Measurements from ENCODE around the gene SMYD3.

The SMYD3 gene

GRCh38 chr1:245827301-245827700 is 679.8 kb downstream of the SMYD3 start:
- DNase-seq = no peak
- Histone ChIP-seq H2AK5ac (ENCODE audit: low read length, severe bottlenecking) (no peak overlapping the region), H3K9ac (ENCODE audit: low read length) (no peak overlapping the region), H3K36me3 (ENCODE audit: control insufficient read depth in 1 of 2, insufficient read depth in 2 of 2, low read depth in 1 of 2, low read length in 2 of 2) (peaks cover 0 to 4% of the 10 kb centered on the region in 2 experiments), H3K79me1 (replicated peaks; ENCODE audit: low read length, poor library complexity, severe bottlenecking) (no peaks in the 10 kb centered on the region), H3K9me3 (ENCODE audit: control insufficient read depth, low read length) (no peaks in the 10 kb centered on the region), H2BK120ac (ENCODE audit: low read depth, low read length) (no peak overlapping the region), H3K23ac (ENCODE audit: low read length in 2 of 2) (no peak overlapping the region), H3K4me3 (ENCODE audit: insufficient read depth in 1 of 2, low read depth in 1 of 2, low read length in 2 of 2) (no peak overlapping the region), H3K18ac (ENCODE audit: low read depth in 1 of 2, low read length in 2 of 2) (no peak overlapping the region), H4K8ac (ENCODE audit: low read length) (no peak overlapping the region), H2BK12ac (ENCODE audit: low read length in 2 of 2) (peak overlapping the region in 1 of 2 experiments; percentile 67), H4K91ac (ENCODE audit: low read length) (no peak overlapping the region), H3K14ac (ENCODE audit: low read length in 2 of 2) (peak overlapping the region in 1 of 2 experiments; percentile 18), H3K27ac (ENCODE audit: low read length, poor library complexity, severe bottlenecking) (no peak overlapping the region), H2BK5ac (ENCODE audit: low read depth, low read length, poor library complexity, severe bottlenecking) (no peak overlapping the region), H3K4me1 (ENCODE audit: control insufficient read depth, insufficient read depth, low read depth, low read length) (peaks cover 5% of the 10 kb centered on the region), H3K4ac (ENCODE audit: low read depth in 1 of 2, low read length in 2 of 2) (no peak overlapping the region), H2AFZ (ENCODE audit: low read depth, low read length) (no peak overlapping the region), H2BK15ac (ENCODE audit: low read depth, poor library complexity, severe bottlenecking) (no peak overlapping the region), H3K4me2 (ENCODE audit: low read length, poor library complexity, severe bottlenecking) (no peak overlapping the region), H3K27me3 (ENCODE audit: control insufficient read depth in 1 of 2, insufficient read depth in 1 of 2, low read length in 2 of 2) (no peaks in the 10 kb centered on the region)
- WGBS = 95% methylated on average over 10 of the region's 10 CpGs

- Histone ChIP-seq H3K14ac (ENCODE audit: low read length in 2 of 2) (no peak overlapping the region), H3K23ac (ENCODE audit: low read length in 2 of 2) (no peak overlapping the region), H3K36me3 (ENCODE audit: control insufficient read depth in 1 of 2, insufficient read depth in 2 of 2, low read depth in 1 of 2, low read length in 2 of 2) (peaks cover 0 to 4% of the 10 kb centered on the region in 2 experiments), H2BK15ac (ENCODE audit: low read depth, poor library complexity, severe bottlenecking) (no peak overlapping the region), H3K27me3 (ENCODE audit: control insufficient read depth in 1 of 2, insufficient read depth in 1 of 2, low read length in 2 of 2) (no peaks in the 10 kb centered on the region), H2AFZ (ENCODE audit: low read depth, low read length) (no peak overlapping the region), H4K8ac (ENCODE audit: low read length) (no peak overlapping the region), H3K4me1 (ENCODE audit: control insufficient read depth, insufficient read depth, low read depth, low read length) (peaks cover 5% of the 10 kb centered on the region), H2BK12ac (ENCODE audit: low read length in 2 of 2) (no peak overlapping the region), H2AK5ac (ENCODE audit: low read length, severe bottlenecking) (peak overlapping the region; percentile 17), H3K4me3 (ENCODE audit: insufficient read depth in 1 of 2, low read depth in 1 of 2, low read length in 2 of 2) (no peak overlapping the region), H3K18ac (ENCODE audit: low read depth in 1 of 2, low read length in 2 of 2) (no peak overlapping the region), H3K27ac (ENCODE audit: low read length, poor library complexity, severe bottlenecking) (no peak overlapping the region), H3K9ac (ENCODE audit: low read length) (no peak overlapping the region), H3K4ac (ENCODE audit: low read depth in 1 of 2, low read length in 2 of 2) (no peak overlapping the region), H3K4me2 (ENCODE audit: low read length, poor library complexity, severe bottlenecking) (no peak overlapping the region), H2BK120ac (ENCODE audit: low read depth, low read length) (peak overlapping the region; percentile 38), H2BK5ac (ENCODE audit: low read depth, low read length, poor library complexity, severe bottlenecking) (no peak overlapping the region), H4K91ac (ENCODE audit: low read length) (no peak overlapping the region), H3K79me1 (replicated peaks; ENCODE audit: low read length, poor library complexity, severe bottlenecking) (no peaks in the 10 kb centered on the region), H3K9me3 (ENCODE audit: control insufficient read depth, low read length) (no peaks in the 10 kb centered on the region)
- DNase-seq = no peak
- WGBS = 88% methylated on average over 13 of the region's 13 CpGs
Measured at GRCh38 chr1:245825128-245825901, 681.8 kb downstream of the SMYD3 start.

- Histone ChIP-seq H3K27me3 (ENCODE audit: control insufficient read depth in 1 of 2, insufficient read depth in 1 of 2, low read length in 2 of 2) (no peaks in the 10 kb centered on the region), H2BK120ac (ENCODE audit: low read depth, low read length) (no peak overlapping the region), H3K9ac (ENCODE audit: low read length) (peak overlapping the region; percentile 83), H3K18ac (ENCODE audit: low read depth in 1 of 2, low read length in 2 of 2) (peak overlapping the region in 1 of 2 experiments; percentile 50), H3K9me3 (ENCODE audit: control insufficient read depth, low read length) (no peaks in the 10 kb centered on the region), H2AFZ (ENCODE audit: low read depth, low read length) (no peak overlapping the region), H4K91ac (ENCODE audit: low read length) (no peak overlapping the region), H3K79me1 (replicated peaks; ENCODE audit: low read length, poor library complexity, severe bottlenecking) (no peaks in the 10 kb centered on the region), H3K4me2 (ENCODE audit: low read length, poor library complexity, severe bottlenecking) (no peak overlapping the region), H3K4me1 (ENCODE audit: control insufficient read depth, insufficient read depth, low read depth, low read length) (peaks cover 5% of the 10 kb centered on the region), H2AK5ac (ENCODE audit: low read length, severe bottlenecking) (peak overlapping the region; percentile 5), H3K4ac (ENCODE audit: low read depth in 1 of 2, low read length in 2 of 2) (no peak overlapping the region), H2BK12ac (ENCODE audit: low read length in 2 of 2) (peak overlapping the region; percentile 31 to 58), H4K8ac (ENCODE audit: low read length) (no peak overlapping the region), H3K14ac (ENCODE audit: low read length in 2 of 2) (no peak overlapping the region), H2BK5ac (ENCODE audit: low read depth, low read length, poor library complexity, severe bottlenecking) (no peak overlapping the region), H2BK15ac (ENCODE audit: low read depth, poor library complexity, severe bottlenecking) (no peak overlapping the region), H3K27ac (ENCODE audit: low read length, poor library complexity, severe bottlenecking) (peak overlapping the region; percentile 63), H3K36me3 (ENCODE audit: control insufficient read depth in 1 of 2, insufficient read depth in 2 of 2, low read depth in 1 of 2, low read length in 2 of 2) (peaks cover 0 to 4% of the 10 kb centered on the region in 2 experiments), H3K4me3 (ENCODE audit: insufficient read depth in 1 of 2, low read depth in 1 of 2, low read length in 2 of 2) (peak overlapping the region in 1 of 2 experiments; percentile 55), H3K23ac (ENCODE audit: low read length in 2 of 2) (no peak overlapping the region)
- no peak for DNase-seq
- 87% methylated on average over 13 of the region's 13 CpGs for WGBS
Measured at GRCh38 chr1:245823408-245824147, 683.5 kb downstream of the SMYD3 start.

GRCh38 chr1:245822996-245823395 is 684.1 kb downstream of the SMYD3 start:
- Histone ChIP-seq H2BK120ac (ENCODE audit: low read depth, low read length) (no peak overlapping the region), H3K23ac (ENCODE audit: low read length in 2 of 2) (no peak overlapping the region), H3K18ac (ENCODE audit: low read depth in 1 of 2, low read length in 2 of 2) (peak overlapping the region in 1 of 2 experiments; percentile 50), H3K4me3 (ENCODE audit: insufficient read depth in 1 of 2, low read depth in 1 of 2, low read length in 2 of 2) (peak overlapping the region in 1 of 2 experiments; percentile 55), H4K8ac (ENCODE audit: low read length) (no peak overlapping the region), H3K9me3 (ENCODE audit: control insufficient read depth, low read length) (no peaks in the 10 kb centered on the region), H3K4ac (ENCODE audit: low read depth in 1 of 2, low read length in 2 of 2) (no peak overlapping the region), H3K9ac (ENCODE audit: low read length) (peak overlapping the region; percentile 83), H3K4me1 (ENCODE audit: control insufficient read depth, insufficient read depth, low read depth, low read length) (peaks cover 5% of the 10 kb centered on the region), H3K14ac (ENCODE audit: low read length in 2 of 2) (no peak overlapping the region), H4K91ac (ENCODE audit: low read length) (no peak overlapping the region), H2BK15ac (ENCODE audit: low read depth, poor library complexity, severe bottlenecking) (no peak overlapping the region), H3K27me3 (ENCODE audit: control insufficient read depth in 1 of 2, insufficient read depth in 1 of 2, low read length in 2 of 2) (no peaks in the 10 kb centered on the region), H3K36me3 (ENCODE audit: control insufficient read depth in 1 of 2, insufficient read depth in 2 of 2, low read depth in 1 of 2, low read length in 2 of 2) (peaks cover 0 to 4% of the 10 kb centered on the region in 2 experiments), H3K79me1 (replicated peaks; ENCODE audit: low read length, poor library complexity, severe bottlenecking) (no peaks in the 10 kb centered on the region), H2AFZ (ENCODE audit: low read depth, low read length) (no peak overlapping the region), H3K4me2 (ENCODE audit: low read length, poor library complexity, severe bottlenecking) (no peak overlapping the region), H3K27ac (ENCODE audit: low read length, poor library complexity, severe bottlenecking) (peak overlapping the region; percentile 63), H2BK12ac (ENCODE audit: low read length in 2 of 2) (peak overlapping the region; percentile 31 to 45), H2BK5ac (ENCODE audit: low read depth, low read length, poor library complexity, severe bottlenecking) (no peak overlapping the region), H2AK5ac (ENCODE audit: low read length, severe bottlenecking) (no peak overlapping the region)
- DNase-seq = peak; percentile 82
- 54% methylated on average over 11 of the region's 11 CpGs for WGBS
